HCT116 (cell line): ENCODE results near the gene SLC3A2. TPM values are rescaled to one million over a fixed set of nuclear protein-coding genes. Genes with fewer than 3 reads are reported as not detected.

Experiments
- ATAC-seq: fragments of 200-7000 bp; cut with Tn5 transposase; 2 replicates; pipeline ENCODE4 v1.9.1; 2020; ENCODE audit warnings: mild to moderate bottlenecking, moderate library complexity
- BruUV-seq: library from RNA; stranded (reverse); fragments of 400-500 nt; replicated peaks from 2 replicates; lab custom pipeline; 2021; lab: Mats Ljungman, UMichigan
- CTCF ChIA-PET: fragments of 300-600 bp; sonication (Branson Sonifier 250); formaldehyde crosslinking; loops from one replicate; lab custom pipeline; 2021; ENCODE audit warnings: antibody characterized with exemption; lab: Charles Lee
- POLR2A ChIA-PET: fragments of 300-600, 350-600 bp; sonication (Branson Sonifier 250); formaldehyde crosslinking; loops from one replicate; lab custom pipeline; 2021; ENCODE audit warnings: antibody characterized with exemption; lab: Charles Lee
- RAD21 ChIA-PET, 2 experiments: fragments of 300-600 bp; sonication (Branson Sonifier 250); formaldehyde crosslinking; loops; one replicate each; lab custom pipeline; 2023; ENCODE audit warnings: low total read pairs in 2 of 2; ENCODE audit not compliant: uncharacterized antibody in 2 of 2, unreplicated experiment in 2 of 2, low non-redundant PET in 1 of 2; lab: Charles Lee
- DNase-seq: peaks from one replicate; pipeline ENCODE4 v3.0.0-alpha.2; 2010; ENCODE audit warnings: low read depth, low spot score
- H2AFZ ChIP-seq: fragments of 200-600 bp; shearing (Covaris generic), sonication (generic); 2 replicates; pipeline ENCODE4 v1.6.1; 2017; ENCODE audit warnings: low read depth, mixed run types, mixed read lengths, antibody characterized with exemption, low read length; ENCODE audit not compliant: poor library complexity, severe bottlenecking
- H3K27ac ChIP-seq: 2 replicates; pipeline ENCODE4 v1.5.1; 2012; ENCODE audit warnings: low read depth, low read length
- H3K27me3 ChIP-seq: fragments of 200-600 bp; sonication (generic); 2 replicates; pipeline ENCODE4 v1.6.1; 2016; ENCODE audit warnings: mixed run types, low read length, mixed read lengths; ENCODE audit not compliant: insufficient read depth
- H3K36me3 ChIP-seq, 2 experiments: fragments of 200-500 bp in 1 of 2; fragments of 200-600 bp in 1 of 2; sonication (Bioruptor generic) in 1 of 2; sonication (generic) in 1 of 2; 2 replicates each; pipeline versions ENCODE4 v1.5.1 to v1.6.1; 2014 to 2016; ENCODE audit warnings: low read length in 2 of 2, inconsistent platforms in 1 of 2, mixed read lengths in 1 of 2, mixed run types in 1 of 2; ENCODE audit not compliant: insufficient read depth in 2 of 2, control insufficient read depth in 1 of 2
- H3K4me1 ChIP-seq, 2 experiments: fragments of 200-600 bp in 1 of 2; sonication (generic) in 1 of 2; 2 replicates each; pipeline versions ENCODE4 v1.5.1 to v1.6.1; 2012 to 2017; ENCODE audit warnings: low read length in 2 of 2, inconsistent platforms in 1 of 2, mild to moderate bottlenecking in 1 of 2, mixed read lengths in 1 of 2, mixed run types in 1 of 2, moderate library complexity in 1 of 2; ENCODE audit not compliant: insufficient read depth in 2 of 2, control insufficient read depth in 1 of 2
- H3K4me2 ChIP-seq: fragments of 200-600 bp; sonication (generic); 2 replicates; pipeline ENCODE4 v1.6.1; 2017; ENCODE audit warnings: mixed run types, low read length, mixed read lengths
- H3K4me3 ChIP-seq, 2 experiments: fragments of 200-600 bp in 1 of 2; sonication (generic) in 1 of 2; replicated peaks in 1 of 2; 2 replicates each; pipeline ENCODE4 v1.5.1; 2011 to 2016; ENCODE audit warnings: low read length in 2 of 2, control low read depth in 1 of 2, low read depth in 1 of 2, mild to moderate bottlenecking in 1 of 2, mixed read lengths in 1 of 2, mixed run types in 1 of 2
- H3K79me2 ChIP-seq: fragments of 200-600 bp; sonication (generic); 2 replicates; pipeline ENCODE4 v1.6.1; 2017; ENCODE audit warnings: mild to moderate bottlenecking, mixed run types, low read length, moderate library complexity, mixed read lengths; ENCODE audit not compliant: insufficient read depth
- H3K9ac ChIP-seq: fragments of 200-600 bp; sonication (generic); 2 replicates; pipeline ENCODE4 v1.6.1; 2016; ENCODE audit warnings: low read length, mixed read lengths
- H3K9me2 ChIP-seq: fragments of 200-600 bp; sonication (generic), shearing (Covaris generic); 2 replicates; pipeline ENCODE4 v1.6.1; 2017; ENCODE audit warnings: mixed run types, mild to moderate bottlenecking, moderate library complexity; ENCODE audit not compliant: insufficient read depth
- H3K9me3 ChIP-seq, 2 experiments: fragments of 200-500 bp in 1 of 2; fragments of 200-600 bp in 1 of 2; sonication (Bioruptor generic) in 1 of 2; sonication (generic) in 1 of 2; 2 replicates each; pipeline ENCODE4 v1.6.1; 2014 to 2017; ENCODE audit warnings: low read length in 2 of 2, mixed read lengths in 2 of 2, inconsistent platforms in 1 of 2, low read depth in 1 of 2, mild to moderate bottlenecking in 1 of 2, mixed run types in 1 of 2, moderate library complexity in 1 of 2; ENCODE audit not compliant: control insufficient read depth in 1 of 2, insufficient read depth in 1 of 2
- H4K20me1 ChIP-seq: fragments of 200-600 bp; sonication (generic), shearing (Covaris generic); 2 replicates; pipeline ENCODE4 v1.6.1; 2017; ENCODE audit warnings: mixed run types, mild to moderate bottlenecking, moderate library complexity; ENCODE audit not compliant: insufficient read depth
- CBX3 ChIP-seq: IDR thresholded peaks from 2 replicates; pipeline ENCODE4 v1.6.1; 2012; ENCODE audit warnings: low read depth
- EZH2phosphoT487 ChIP-seq: fragments of 200-600 bp; IDR thresholded peaks from 2 replicates; pipeline ENCODE4 v1.6.1; 2018; ENCODE audit warnings: antibody characterized with exemption, borderline replicate concordance
- JUND ChIP-seq: IDR thresholded peaks from 2 replicates; pipeline ENCODE4 v1.6.1; 2012
- POLR2A ChIP-seq: IDR thresholded peaks from 2 replicates; pipeline ENCODE4 v1.7.0; 2011; ENCODE audit warnings: borderline replicate concordance; ENCODE audit not compliant: insufficient read depth, insufficient read length; ENCODE audit errors: extremely low read depth
- POLR2AphosphoS5 ChIP-seq: IDR thresholded peaks from 2 replicates; pipeline ENCODE4 v1.6.1; 2011; ENCODE audit warnings: mild to moderate bottlenecking, low read depth, low read length, moderate library complexity
- REST ChIP-seq: IDR thresholded peaks from 2 replicates; pipeline ENCODE4 v1.6.1; 2012; ENCODE audit warnings: low read depth
- SP1 ChIP-seq: IDR thresholded peaks from 2 replicates; pipeline ENCODE4 v1.6.1; 2012; ENCODE audit warnings: low read depth
- SRF ChIP-seq: IDR thresholded peaks from 2 replicates; pipeline ENCODE4 v1.6.1; 2012; ENCODE audit warnings: low read depth
- TCF7L2 ChIP-seq: IDR thresholded peaks from 2 replicates; pipeline ENCODE4 v1.7.0; 2011; ENCODE audit warnings: borderline replicate concordance, inconsistent platforms; ENCODE audit not compliant: insufficient read depth, insufficient read length; ENCODE audit errors: extremely low read depth
- YY1 ChIP-seq: IDR thresholded peaks from 2 replicates; pipeline ENCODE4 v1.6.1; 2011; ENCODE audit warnings: low read length, low read depth, moderate library complexity, mild to moderate bottlenecking; ENCODE audit not compliant: insufficient replicate concordance; ENCODE audit errors: extremely low read depth
- ZFX ChIP-seq: fragments of 450-650 bp; IDR thresholded peaks from 2 replicates; pipeline ENCODE4 v1.6.1; 2017
- intact Hi-C: fragments of 100-400 bp; cut with micrococcal nuclease; formaldehyde crosslinking; loops from 2 replicates; pipeline ENCODE4 v1.10.0; 2022
- total RNA-seq: library from RNA; stranded (reverse); gene quantifications from one replicate; pipeline ENCODE4 v1.2.1, GENCODE V29; 2021; ENCODE audit not compliant: unreplicated experiment
- TF ChIP-seq, protein P1 (sequence below): IDR thresholded peaks from 2 replicates; pipeline ENCODE4 v1.6.1; 2012

The SLC3A2 gene
- total RNA-seq, 1 experiment from 2014 or later = 418 TPM

DNA sequence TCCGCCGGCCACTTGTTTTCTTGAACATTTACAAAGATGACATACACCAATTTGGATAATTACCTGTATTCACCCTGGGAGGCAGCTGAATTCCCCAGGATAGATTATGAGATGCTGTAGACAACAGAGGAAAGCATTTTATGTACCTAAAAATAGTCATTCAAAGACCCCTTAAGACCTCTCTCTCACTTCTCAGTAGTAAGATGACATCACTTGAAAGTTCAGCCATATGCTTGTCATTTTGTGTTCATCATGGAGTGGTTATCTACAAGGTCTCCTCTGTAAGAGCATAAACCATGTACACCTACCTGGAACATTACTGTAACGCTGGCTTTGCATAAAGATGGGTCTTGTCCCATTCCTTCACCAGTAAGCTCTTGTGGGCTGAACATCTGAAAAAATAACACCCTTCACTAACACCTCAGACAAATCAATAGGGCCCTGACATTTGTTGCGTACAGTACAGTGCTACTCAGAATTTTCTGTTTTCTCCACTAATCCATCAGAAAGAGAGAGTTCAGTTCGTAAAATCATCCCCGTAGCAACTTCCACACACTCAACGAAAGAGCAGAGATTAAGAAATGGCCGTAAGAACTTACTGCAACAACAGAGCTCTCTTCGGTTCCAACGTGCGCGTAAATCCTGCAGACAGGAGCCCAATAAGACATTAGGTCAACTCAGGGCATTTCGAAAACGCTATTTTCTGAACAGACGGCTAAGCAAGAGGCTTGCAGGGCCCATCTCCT lies 25.7 kb upstream of the SLC3A2 start:
- intact Hi-C loops = no loop called here
- ATAC-seq = no peak
- BruUV-seq = TSS peak; percentile 58

GRCh38 chr11:62855571-62856332 lies 24.9 kb upstream of the SLC3A2 start:
- no peaks in the 10 kb centered on the region for H3K9me3 ChIP-seq
- peak overlapping the region; percentile 85 for H3K27ac ChIP-seq
- ChIA-PET RAD21 (no interaction called here), POLR2A (interaction anchor here (0.7 to 9.9 kb wide), 22 partner anchors 9 to 282 kb away, joined by 3 to 343 read pairs (median 5); partner anchors contain the start of genes EEF1G, HNRNPUL2, SLC3A2 and STX5), CTCF (interaction anchor here (0.9 to 1.5 kb wide), 3 partner anchors 24 to 192 kb away, joined by 4 to 5 read pairs (median 4); partner anchors contain the start of genes SLC3A2 and STX5)
- no TSS peak for BruUV-seq
- H4K20me1 ChIP-seq = peaks cover 33% of the 10 kb centered on the region
- peaks cover 38 to 60% of the 10 kb centered on the region in 2 experiments for H3K4me1 ChIP-seq
- DNase-seq = peak; percentile 96
- no peaks in the 10 kb centered on the region for H3K9me2 ChIP-seq
- peaks cover 84% of the 10 kb centered on the region for H3K79me2 ChIP-seq
- H3K4me2 ChIP-seq = peak overlapping the region; percentile 92
- intact Hi-C loops = no loop called here
- ATAC-seq = peak; percentile 80
- peak overlapping the region; percentile 94 for H3K9ac ChIP-seq
- peaks cover 31 to 42% of the 10 kb centered on the region in 2 experiments for H3K36me3 ChIP-seq
- H2AFZ ChIP-seq = no peak overlapping the region
- peak overlapping the region; percentile 74 to 83 for H3K4me3 ChIP-seq
- no peaks in the 10 kb centered on the region for H3K27me3 ChIP-seq
- TF ChIP-seq SP1 (peak; percentile 89), TCF7L2 (peak; percentile 83), JUND (peak; percentile 52), ZFX (no peak; the same call in 1 of the 2 replicates), YY1 (peak; percentile 71), SRF (no peak; the same call in 1 of the 2 replicates), REST (no peak), POLR2A (peak; percentile 100), CBX3 (peak; percentile 79)
- TF ChIP-seq, protein P1, sequence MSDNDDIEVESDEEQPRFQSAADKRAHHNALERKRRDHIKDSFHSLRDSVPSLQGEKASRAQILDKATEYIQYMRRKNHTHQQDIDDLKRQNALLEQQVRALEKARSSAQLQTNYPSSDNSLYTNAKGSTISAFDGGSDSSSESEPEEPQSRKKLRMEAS = peak; percentile 100

More for the DNA sequence above, 25.7 kb upstream of the SLC3A2 start:
- TF ChIP-seq EZH2phosphoT487 (no peak), POLR2AphosphoS5 (peak; percentile 5; the same call in 1 of the 2 replicates)
- ChIA-PET CTCF (interaction anchor here (1.5 kb wide), 1 partner anchor 26 kb away, joined by 5 read pairs; the partner anchor contains the start of gene SLC3A2), RAD21 (no interaction called here), POLR2A (interaction anchor here (0.7 to 9.9 kb wide), 19 partner anchors 10 to 263 kb away, joined by 3 to 343 read pairs (median 5); partner anchors contain the start of genes HNRNPUL2, SLC3A2, STX5 and TAF6L)
- Histone ChIP-seq H3K27ac (peak overlapping the region; percentile 85), H3K36me3 (peaks cover 31 to 42% of the 10 kb centered on the region in 2 experiments), H3K27me3 (no peaks in the 10 kb centered on the region), H4K20me1 (peaks cover 33% of the 10 kb centered on the region), H3K9me3 (no peaks in the 10 kb centered on the region), H3K4me3 (peak overlapping the region; percentile 74 to 83), H3K9ac (peak overlapping the region; percentile 94), H3K79me2 (peaks cover 76% of the 10 kb centered on the region), H2AFZ (no peak overlapping the region), H3K4me2 (peak overlapping the region; percentile 87), H3K4me1 (peaks cover 41 to 65% of the 10 kb centered on the region in 2 experiments), H3K9me2 (no peaks in the 10 kb centered on the region)
- DNase-seq = no peak
